Measurements from ENCODE around the gene PCCA.
"Not testable (repeated sequence)": the region's sequence is repeated elsewhere in the genome, so short reads cannot be mapped to it uniquely, and the experiment has no call there.

PCCA gene

DNA sequence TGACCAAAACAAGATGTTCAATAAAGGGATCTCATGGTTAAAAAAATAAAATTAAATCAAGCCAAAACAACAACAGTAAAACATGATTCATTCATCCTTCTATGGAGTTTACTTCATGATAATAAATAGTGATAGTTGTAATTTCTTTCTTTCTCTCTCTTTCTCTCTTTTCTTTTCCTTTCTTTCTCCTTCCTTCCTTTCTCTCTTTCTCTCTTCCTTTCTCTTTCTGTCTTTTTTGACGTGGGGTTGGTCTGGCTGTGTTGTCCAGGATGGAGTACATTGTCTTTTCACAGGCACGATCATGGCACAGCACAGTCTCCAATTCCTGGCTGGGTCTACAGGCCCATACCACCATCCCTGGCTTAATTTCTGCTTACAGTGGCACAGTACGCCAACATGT lies 29.1 kb upstream of the PCCA start:
- TF ChIP-seq CTCF (IDR thresholded peaks at IDR 0.05; ENCODE audit: low read depth, low read length, missing control alignments) = no peak
- no peak for DNase-seq (ENCODE audit: extremely low read depth, low read depth)
- no peak overlapping the region for H3K4me3 ChIP-seq (replicated peaks; ENCODE audit: low read depth, low read length)

DNA sequence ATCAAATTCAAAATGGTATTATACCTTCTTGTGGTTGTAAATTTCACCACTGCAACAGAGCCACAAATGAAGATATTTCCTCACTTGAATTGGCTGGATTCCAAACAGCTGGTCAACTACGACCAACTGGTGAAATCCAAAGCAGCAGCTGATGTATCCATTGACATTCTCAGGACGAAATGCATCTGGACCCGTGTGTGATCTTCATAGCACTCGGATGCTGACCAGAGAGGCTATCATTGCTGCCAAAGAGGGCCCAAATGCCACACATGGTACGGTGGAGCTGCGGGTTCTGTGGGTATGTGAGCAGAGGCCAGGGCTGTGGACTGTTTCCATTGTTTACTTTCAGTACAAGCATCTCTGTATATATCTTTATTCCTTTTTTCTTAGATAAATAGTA lies 25.6 kb upstream of the PCCA start:
- no peak for TF ChIP-seq CTCF (IDR thresholded peaks at IDR 0.05; ENCODE audit: low read depth, low read length, missing control alignments)
- no peak overlapping the region for H3K4me3 ChIP-seq (replicated peaks; ENCODE audit: low read depth, low read length)
- DNase-seq (ENCODE audit: extremely low read depth, low read depth) = no peak

DNA sequence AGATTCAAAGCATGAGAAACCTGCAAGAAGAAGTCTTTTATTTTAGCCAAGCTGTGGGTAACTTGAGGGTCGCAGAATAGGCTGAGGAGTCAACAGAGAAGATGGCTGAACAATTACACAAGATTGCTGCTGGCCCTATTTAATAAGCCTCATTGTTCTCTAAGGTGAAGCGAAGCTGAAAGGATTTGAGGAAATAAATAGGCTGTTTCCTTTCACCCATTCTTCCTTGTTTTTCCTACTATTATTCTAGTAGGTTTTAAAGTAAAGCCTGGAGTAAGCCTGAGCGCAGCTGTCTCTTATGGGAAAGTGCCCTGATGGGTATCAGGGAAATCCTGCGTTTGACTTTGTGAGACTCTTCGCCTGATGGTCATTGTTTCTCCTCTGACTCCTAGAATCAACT lies 25.0 kb upstream of the PCCA start:
- no peak for DNase-seq (ENCODE audit: extremely low read depth, low read depth)
- no peak overlapping the region for H3K4me3 ChIP-seq (replicated peaks; ENCODE audit: low read depth, low read length)
- TF ChIP-seq CTCF (IDR thresholded peaks at IDR 0.05; ENCODE audit: low read depth, low read length, missing control alignments) = no peak

- DNase-seq (ENCODE audit: extremely low read depth, low read depth) = no peak
- TF ChIP-seq CTCF (IDR thresholded peaks at IDR 0.05; ENCODE audit: low read depth, low read length, missing control alignments) = no peak
- H3K4me3 ChIP-seq (replicated peaks; ENCODE audit: low read depth, low read length) = no peak overlapping the region
These were observed 20.6 kb upstream of the PCCA start for GRCh38 chr13:100068133-100068931.

- no peak for DNase-seq (ENCODE audit: extremely low read depth, low read depth)
- no peak for TF ChIP-seq CTCF (IDR thresholded peaks at IDR 0.05; ENCODE audit: low read depth, low read length, missing control alignments)
- no peak overlapping the region for H3K4me3 ChIP-seq (replicated peaks; ENCODE audit: low read depth, low read length)
These were observed 19.6 kb upstream of the PCCA start for GRCh38 chr13:100069278-100069677.

DNA sequence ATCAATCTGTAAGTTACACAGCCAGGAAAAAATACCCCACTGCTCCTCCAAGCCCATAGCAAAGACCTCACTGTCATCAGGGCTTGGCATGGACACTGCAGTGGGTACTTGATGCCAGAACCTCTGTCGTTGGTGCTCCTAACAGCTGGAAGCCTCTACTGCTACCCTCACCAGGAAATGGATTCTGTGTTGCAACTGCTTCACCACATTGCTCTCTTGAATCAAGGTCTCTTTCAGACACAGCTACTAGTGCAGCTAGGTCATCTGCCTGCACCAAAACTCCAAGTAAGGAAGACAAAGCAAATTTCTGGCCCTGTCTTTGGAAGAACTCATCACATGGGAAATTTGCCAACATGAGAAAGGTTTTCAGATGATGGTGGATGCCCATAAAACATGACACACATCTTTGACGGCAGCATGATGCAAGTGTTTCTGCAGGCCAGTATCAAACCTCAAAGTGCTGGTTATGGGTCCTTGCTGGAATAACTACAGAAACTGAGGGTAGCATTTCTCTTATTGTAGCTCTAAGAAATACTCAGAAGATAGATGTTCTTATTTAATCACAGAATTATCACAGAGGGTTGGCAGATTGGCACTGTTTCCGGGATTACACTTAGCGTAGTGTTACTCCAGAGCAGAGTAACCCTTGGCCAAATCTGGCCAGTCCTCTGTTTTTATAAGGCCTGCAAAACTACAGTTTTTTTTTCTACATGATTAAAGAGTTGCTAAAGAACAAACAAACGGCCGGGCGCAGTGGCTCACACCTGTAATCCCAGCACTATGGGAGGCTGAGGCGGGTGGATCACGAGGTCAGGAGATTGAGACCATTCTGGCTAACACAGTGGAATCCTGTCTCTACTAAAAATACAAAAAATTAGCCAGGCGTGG lies 12.9 kb upstream of the PCCA start:
- H3K4me3 ChIP-seq (replicated peaks; ENCODE audit: low read depth, low read length) = no peak overlapping the region
- no peak for DNase-seq (ENCODE audit: extremely low read depth, low read depth)
- no peak for TF ChIP-seq CTCF (IDR thresholded peaks at IDR 0.05; ENCODE audit: low read depth, low read length, missing control alignments)

DNA sequence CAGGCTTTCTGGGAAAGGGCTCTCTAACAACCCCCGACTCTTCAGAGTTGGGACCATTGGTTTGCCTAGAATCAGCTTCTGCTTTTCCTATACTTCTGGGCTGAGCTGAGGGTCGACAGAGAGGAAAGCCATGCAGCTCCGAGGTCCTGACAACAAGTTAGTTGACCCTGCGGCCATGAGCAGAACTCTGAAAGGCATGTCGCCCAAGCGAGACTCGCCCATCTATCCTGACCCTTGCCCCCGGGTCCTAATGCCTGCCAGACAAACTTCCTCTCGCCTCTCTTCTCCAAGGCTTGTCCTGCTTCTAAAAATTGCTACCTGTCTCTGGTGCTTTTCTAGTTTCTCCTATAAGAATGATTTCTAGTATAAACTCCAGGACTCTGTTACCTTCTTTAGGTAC lies 9.9 kb upstream of the PCCA start:
- not testable (repeated sequence) for DNase-seq (ENCODE audit: extremely low read depth, low read depth); H3K4me3 ChIP-seq (replicated peaks; ENCODE audit: low read depth, low read length)

- H3K4me3 ChIP-seq (replicated peaks; ENCODE audit: low read depth, low read length); DNase-seq (ENCODE audit: extremely low read depth, low read depth): not testable (repeated sequence)
These were observed 5.5 kb upstream of the PCCA start for GRCh38 chr13:100083401-100083800.
